Trophoblast cell (in vitro differentiated cells and primary cell): ENCODE measurements around the gene TNFRSF21.
"Not testable (repeated sequence)": the region's sequence is repeated elsewhere in the genome, so short reads cannot be mapped to it uniquely, and the experiment has no call there.

Experiments
- DNase-seq, 2 donors: peaks; one replicate each; pipeline ENCODE4 v3.0.0-alpha.2; 2016
- H2AFZ ChIP-seq: 2 replicates; pipeline ENCODE4 v1.6.1; 2013; ENCODE audit warnings: low read length, moderate library complexity, mild to moderate bottlenecking; ENCODE audit not compliant: insufficient read depth, poor library complexity
- H2AK5ac ChIP-seq: 2 replicates; pipeline ENCODE4 v1.6.1; 2013; ENCODE audit warnings: mild to moderate bottlenecking, low read length
- H2BK120ac ChIP-seq: 2 replicates; pipeline ENCODE4 v1.6.1; 2013; ENCODE audit warnings: low read length, mild to moderate bottlenecking, moderate library complexity; ENCODE audit not compliant: insufficient read depth, poor library complexity
- H2BK12ac ChIP-seq: 2 replicates; pipeline ENCODE4 v1.6.1; 2013; ENCODE audit warnings: mild to moderate bottlenecking, low read length, moderate library complexity
- H2BK5ac ChIP-seq: 2 replicates; pipeline ENCODE4 v1.6.1; 2013; ENCODE audit warnings: low read length, low read depth, moderate library complexity, mild to moderate bottlenecking; ENCODE audit not compliant: poor library complexity
- H3K14ac ChIP-seq: 2 replicates; pipeline ENCODE4 v1.6.1; 2013; ENCODE audit warnings: mild to moderate bottlenecking, low read length
- H3K18ac ChIP-seq: 2 replicates; pipeline ENCODE4 v1.6.1; 2013; ENCODE audit warnings: mild to moderate bottlenecking, low read length
- H3K23ac ChIP-seq: 2 replicates; pipeline ENCODE4 v1.6.1; 2013; ENCODE audit warnings: low read length
- H3K27ac ChIP-seq: 2 replicates; pipeline ENCODE4 v1.5.1; 2013; ENCODE audit warnings: low read depth, mild to moderate bottlenecking, inconsistent platforms, low read length, moderate library complexity
- H3K27me3 ChIP-seq: 2 replicates; pipeline ENCODE4 v1.6.1; 2013; ENCODE audit warnings: inconsistent platforms, mild to moderate bottlenecking, low read length, moderate library complexity; ENCODE audit not compliant: insufficient read depth
- H3K36me3 ChIP-seq, 2 experiments: 1 replicate in 1 of 2; 2 replicates in 1 of 2; pipeline ENCODE4 v1.6.1; 2013; ENCODE audit warnings: low read length in 2 of 2, mild to moderate bottlenecking in 2 of 2, moderate library complexity in 1 of 2; ENCODE audit not compliant: insufficient read depth in 2 of 2, control insufficient read depth in 1 of 2
- H3K4ac ChIP-seq: 2 replicates; pipeline ENCODE4 v1.6.1; 2013; ENCODE audit warnings: low read depth, mild to moderate bottlenecking, low read length, moderate library complexity
- H3K4me1 ChIP-seq, 2 experiments: 1 replicate in 1 of 2; 2 replicates in 1 of 2; pipeline ENCODE4 v1.6.1; 2013; ENCODE audit warnings: low read length in 2 of 2, mild to moderate bottlenecking in 2 of 2, moderate library complexity in 1 of 2; ENCODE audit not compliant: insufficient read depth in 2 of 2, control insufficient read depth in 1 of 2
- H3K4me2 ChIP-seq: 2 replicates; pipeline ENCODE4 v1.6.1; 2013; ENCODE audit warnings: inconsistent platforms, mild to moderate bottlenecking, low read length, moderate library complexity
- H3K4me3 ChIP-seq: 2 replicates; pipeline ENCODE4 v1.5.1; 2013; ENCODE audit warnings: mild to moderate bottlenecking, low read depth, low read length, inconsistent platforms
- H3K79me1 ChIP-seq: one replicate; pipeline ENCODE4 v1.6.1; 2013; ENCODE audit warnings: low read length
- H3K79me2 ChIP-seq: 2 replicates; pipeline ENCODE4 v1.6.1; 2013; ENCODE audit warnings: low read length, mild to moderate bottlenecking; ENCODE audit not compliant: control insufficient read depth, insufficient read depth, poor library complexity
- H3K9ac ChIP-seq: 2 replicates; pipeline ENCODE4 v1.6.1; 2013; ENCODE audit warnings: mild to moderate bottlenecking, low read length
- H3K9me3 ChIP-seq: 2 replicates; pipeline ENCODE4 v1.6.1; 2013; ENCODE audit warnings: low read depth, mild to moderate bottlenecking, control low read depth, inconsistent platforms, low read length; ENCODE audit not compliant: insufficient read depth
- H4K12ac ChIP-seq: 2 replicates; pipeline ENCODE4 v1.6.1; 2013; ENCODE audit warnings: low read depth, mild to moderate bottlenecking, low read length, moderate library complexity
- H4K8ac ChIP-seq: 2 replicates; pipeline ENCODE4 v1.6.1; 2013; ENCODE audit warnings: low read depth, mild to moderate bottlenecking, low read length, moderate library complexity
- H4K91ac ChIP-seq: one replicate; pipeline ENCODE4 v1.6.1; 2013; ENCODE audit warnings: low read depth, mild to moderate bottlenecking, low read length, moderate library complexity
- WGBS: extraction: QIAGEN DNeasy Blood & Tissue Kit; methylation state at CpG from one replicate; pipeline ENCODE4 v1.1.7; 2013; ENCODE audit warnings: missing lambda C conversion rate; ENCODE audit not compliant: insufficient read length, insufficient coverage; ENCODE audit errors: extremely low coverage; 5-methylcytosine and 5-hydroxymethylcytosine counted together

The TNFRSF21 gene

DNA sequence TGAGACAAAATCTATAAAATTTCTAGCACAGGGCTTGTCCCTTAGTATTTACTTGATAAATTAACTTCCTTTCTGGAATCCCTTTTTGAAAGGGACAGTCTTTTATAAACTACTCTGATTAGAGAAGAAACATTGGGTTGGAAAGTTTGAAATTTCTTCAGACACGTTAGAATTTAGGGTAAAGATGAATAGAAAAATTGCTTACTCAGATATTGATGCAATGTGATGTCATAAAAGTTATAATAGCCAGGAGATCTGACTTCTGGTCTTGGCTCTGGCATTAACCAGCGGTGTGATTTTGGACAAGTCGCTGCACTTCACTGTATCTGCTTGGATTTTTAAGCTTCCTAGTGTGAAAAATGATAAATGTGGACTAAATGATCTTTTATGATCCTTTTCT is 9.7 kb upstream of the TNFRSF21 start:
- Histone ChIP-seq H3K18ac (no peak overlapping the region), H3K27ac (no peak overlapping the region)

DNA sequence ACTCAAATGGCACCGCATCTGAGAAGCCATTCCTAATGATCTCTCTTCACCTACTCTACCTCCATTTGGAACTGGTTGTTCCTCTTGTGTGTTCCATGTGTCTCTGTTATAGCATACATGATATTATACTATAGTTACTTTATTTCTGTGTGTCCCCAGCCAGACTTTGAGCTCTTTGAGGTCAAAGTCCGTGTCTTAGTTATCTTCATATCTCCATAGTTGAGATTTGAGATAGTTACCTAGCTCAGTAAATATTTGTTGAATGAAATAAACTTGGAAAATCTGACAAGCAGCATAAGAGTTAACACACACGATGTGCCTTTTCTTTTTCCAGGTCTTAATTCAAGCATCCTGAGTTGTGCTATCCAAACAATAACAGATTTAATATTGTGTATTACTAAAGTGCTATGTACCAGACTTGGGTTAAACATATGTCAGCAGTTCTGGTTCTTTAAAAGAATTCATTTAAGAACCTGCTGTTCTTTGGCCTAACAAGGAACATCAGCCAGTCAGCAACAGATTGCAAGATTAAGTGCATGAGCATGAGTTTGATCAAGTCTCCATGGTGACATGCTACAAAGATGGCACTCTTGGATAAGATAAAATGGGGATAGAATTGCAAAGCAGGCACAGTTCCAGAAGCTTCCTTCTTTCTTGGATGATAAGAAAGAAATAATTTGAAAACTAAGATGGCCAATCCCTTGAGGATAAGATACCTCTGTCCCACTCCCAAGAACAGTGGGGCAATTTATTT is 8.7 kb upstream of the TNFRSF21 start:
- H3K14ac ChIP-seq: no peak overlapping the region
- no peak overlapping the region for H2AK5ac ChIP-seq
- no peak overlapping the region for H3K9ac ChIP-seq
- H3K4me1 ChIP-seq: no peaks in the 10 kb centered on the region
- H3K4ac ChIP-seq: no peak overlapping the region
- no peaks in the 10 kb centered on the region for H3K36me3 ChIP-seq
- H3K18ac ChIP-seq: no peak overlapping the region
- no peak overlapping the region for H4K91ac ChIP-seq
- no peak overlapping the region for H2BK12ac ChIP-seq
- no peak overlapping the region for H3K27ac ChIP-seq
- peak in 1 of 2 donors; percentile 76 for DNase-seq
- no peaks in the 10 kb centered on the region for H3K79me1 ChIP-seq
- H3K27me3 ChIP-seq: no peaks in the 10 kb centered on the region
- H2BK5ac ChIP-seq: no peak overlapping the region
- H3K4me3 ChIP-seq: no peak overlapping the region
- H3K9me3 ChIP-seq: no peaks in the 10 kb centered on the region
- no peaks in the 10 kb centered on the region for H3K79me2 ChIP-seq
- no peak overlapping the region for H2BK120ac ChIP-seq
- no CpG with 5 or more reads among the region's 3 CpGs for WGBS
- no peak overlapping the region for H3K23ac ChIP-seq
- H2AFZ ChIP-seq: no peak overlapping the region
- no peak overlapping the region for H4K8ac ChIP-seq
- H3K4me2 ChIP-seq: no peak overlapping the region
- H4K12ac ChIP-seq: no peak overlapping the region

More for the DNA sequence above, 9.7 kb upstream of the TNFRSF21 start:
- Histone ChIP-seq H4K12ac (no peak overlapping the region), H3K79me1 (no peaks in the 10 kb centered on the region), H3K4me3 (no peak overlapping the region), H3K79me2 (no peaks in the 10 kb centered on the region), H3K4ac (no peak overlapping the region), H3K36me3 (no peaks in the 10 kb centered on the region), H2AFZ (no peak overlapping the region), H2BK12ac (no peak overlapping the region), H3K4me2 (no peak overlapping the region), H3K27me3 (no peaks in the 10 kb centered on the region), H2AK5ac (no peak overlapping the region), H2BK5ac (no peak overlapping the region), H3K14ac (no peak overlapping the region), H2BK120ac (no peak overlapping the region), H4K8ac (no peak overlapping the region), H3K4me1 (no peaks in the 10 kb centered on the region), H3K9ac (no peak overlapping the region), H4K91ac (no peak overlapping the region), H3K23ac (no peak overlapping the region), H3K9me3 (no peaks in the 10 kb centered on the region)
- no CpG with 5 or more reads among the region's 3 CpGs for WGBS
- peak in 1 of 2 donors; percentile 32 for DNase-seq

DNA sequence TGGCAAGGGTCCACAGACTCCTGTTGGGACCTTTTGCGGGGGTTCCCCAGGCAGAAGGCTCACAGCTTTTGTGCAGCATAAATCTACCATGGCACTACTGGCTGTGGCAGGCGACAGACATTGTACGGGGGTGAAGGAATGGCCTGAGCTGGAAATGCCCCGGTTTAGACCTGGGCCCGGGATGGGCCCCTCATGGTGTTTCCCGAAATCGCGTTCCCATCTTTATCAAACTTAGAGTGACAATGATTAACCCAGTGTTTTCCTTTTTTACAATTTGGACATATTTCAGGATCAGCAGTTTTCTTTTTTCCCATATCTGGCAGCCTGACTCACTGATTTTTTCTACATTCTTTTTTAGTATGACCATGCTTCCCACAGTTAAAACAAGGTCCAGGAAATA is 5.5 kb upstream of the TNFRSF21 start:
- not testable (repeated sequence) for H2BK120ac ChIP-seq, H3K14ac ChIP-seq, H3K9ac ChIP-seq, H4K91ac ChIP-seq, DNase-seq, H3K18ac ChIP-seq, H2BK12ac ChIP-seq, H3K4me2 ChIP-seq, H3K36me3 ChIP-seq, H4K8ac ChIP-seq, H3K27ac ChIP-seq, H3K4ac ChIP-seq, H2AK5ac ChIP-seq, H3K23ac ChIP-seq, H3K27me3 ChIP-seq, H3K79me1 ChIP-seq, H3K4me1 ChIP-seq, H3K79me2 ChIP-seq, H2AFZ ChIP-seq, H4K12ac ChIP-seq, H2BK5ac ChIP-seq, H3K9me3 ChIP-seq, H3K4me3 ChIP-seq
- WGBS: no CpG with 5 or more reads among the region's 8 CpGs

DNA sequence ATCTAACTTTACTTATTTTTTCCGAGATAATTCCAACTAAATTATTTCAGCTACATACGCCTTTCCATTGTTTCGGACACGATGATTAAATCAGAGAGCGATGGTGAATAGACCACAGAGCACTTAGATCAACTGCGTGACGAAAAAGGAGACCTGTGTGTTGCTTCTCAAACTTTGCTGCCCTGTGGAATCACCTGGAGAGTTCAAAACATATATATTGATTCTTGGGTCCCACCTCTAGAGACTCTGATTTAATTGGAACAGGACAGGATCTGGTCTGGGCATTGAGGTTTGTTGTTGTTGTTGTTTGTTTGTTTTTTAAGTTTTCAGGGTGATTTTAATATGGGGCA is 401 bp upstream of the TNFRSF21 start:
- H2BK120ac ChIP-seq: no peak overlapping the region
- H3K36me3 ChIP-seq: peaks cover 4 to 6% of the 10 kb centered on the region in 2 experiments
- H4K8ac ChIP-seq: no peak overlapping the region
- no peak overlapping the region for H4K91ac ChIP-seq
- peak overlapping the region; percentile 56 for H2BK12ac ChIP-seq
- H3K9me3 ChIP-seq: no peaks in the 10 kb centered on the region
- H3K27ac ChIP-seq: no peak overlapping the region
- no peak overlapping the region for H3K14ac ChIP-seq
- H4K12ac ChIP-seq: no peak overlapping the region
- H3K4ac ChIP-seq: no peak overlapping the region
- no peak overlapping the region for H2BK5ac ChIP-seq
- no peak overlapping the region for H3K18ac ChIP-seq
- no peak overlapping the region for H3K4me3 ChIP-seq
- H3K23ac ChIP-seq: no peak overlapping the region
- peaks cover 10% of the 10 kb centered on the region in 2 experiments for H3K4me1 ChIP-seq
- H3K79me2 ChIP-seq: peaks cover 35% of the 10 kb centered on the region
- no peaks in the 10 kb centered on the region for H3K27me3 ChIP-seq
- peak overlapping the region; percentile 19 for H3K4me2 ChIP-seq
- H3K79me1 ChIP-seq: peaks cover 18% of the 10 kb centered on the region
- DNase-seq: no peak
- H2AK5ac ChIP-seq: no peak overlapping the region
- no peak overlapping the region for H3K9ac ChIP-seq
- peak overlapping the region; percentile 44 for H2AFZ ChIP-seq
- no CpG with 5 or more reads among the region's 7 CpGs for WGBS
